Hepatic stellate cell (primary cell): ENCODE data around the gene LENG8.
A peak's percentile ranks its signal among the peaks of the same experiment; 100 is the strongest.
"Not testable (repeated sequence)": the region's sequence is repeated elsewhere in the genome, so short reads cannot be mapped to it uniquely, and the experiment has no call there.

Experiments used
- DNase-seq: peaks from one replicate; pipeline ENCODE4 v3.0.0; 2011; ENCODE audit warnings: low spot score

LENG8 gene

DNA sequence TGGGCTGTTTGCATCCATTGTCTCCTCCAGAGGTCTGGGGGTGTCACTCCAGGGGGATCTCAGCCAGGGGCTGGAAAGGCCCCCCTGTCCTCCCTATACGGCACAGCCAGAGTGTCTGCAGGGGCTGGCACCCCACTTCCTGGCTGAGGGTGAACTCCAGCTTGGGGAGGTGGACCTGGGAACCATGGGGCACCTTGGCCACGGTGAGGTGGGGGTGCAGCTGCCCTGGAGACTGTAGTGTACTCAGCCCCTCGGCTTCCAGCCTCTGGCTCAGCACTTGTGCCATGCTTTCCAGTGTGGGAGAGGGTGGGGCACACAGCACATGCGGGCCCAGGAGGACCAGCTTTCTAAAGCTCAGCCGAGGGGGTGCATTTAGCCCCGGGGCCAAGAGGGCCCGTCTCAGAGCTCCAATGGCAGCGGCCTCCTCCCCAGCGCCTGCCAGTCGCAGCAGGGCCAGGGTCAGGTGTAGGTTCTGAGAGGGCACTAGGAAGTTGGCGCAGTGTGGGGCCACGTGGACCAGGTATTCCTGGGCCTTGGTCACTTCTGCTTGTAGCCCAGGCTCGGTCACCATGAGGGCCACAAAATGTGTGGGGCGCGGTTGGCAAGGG, 13.2 kb downstream of the LENG8 start:
- DNase-seq = no peak

DNA sequence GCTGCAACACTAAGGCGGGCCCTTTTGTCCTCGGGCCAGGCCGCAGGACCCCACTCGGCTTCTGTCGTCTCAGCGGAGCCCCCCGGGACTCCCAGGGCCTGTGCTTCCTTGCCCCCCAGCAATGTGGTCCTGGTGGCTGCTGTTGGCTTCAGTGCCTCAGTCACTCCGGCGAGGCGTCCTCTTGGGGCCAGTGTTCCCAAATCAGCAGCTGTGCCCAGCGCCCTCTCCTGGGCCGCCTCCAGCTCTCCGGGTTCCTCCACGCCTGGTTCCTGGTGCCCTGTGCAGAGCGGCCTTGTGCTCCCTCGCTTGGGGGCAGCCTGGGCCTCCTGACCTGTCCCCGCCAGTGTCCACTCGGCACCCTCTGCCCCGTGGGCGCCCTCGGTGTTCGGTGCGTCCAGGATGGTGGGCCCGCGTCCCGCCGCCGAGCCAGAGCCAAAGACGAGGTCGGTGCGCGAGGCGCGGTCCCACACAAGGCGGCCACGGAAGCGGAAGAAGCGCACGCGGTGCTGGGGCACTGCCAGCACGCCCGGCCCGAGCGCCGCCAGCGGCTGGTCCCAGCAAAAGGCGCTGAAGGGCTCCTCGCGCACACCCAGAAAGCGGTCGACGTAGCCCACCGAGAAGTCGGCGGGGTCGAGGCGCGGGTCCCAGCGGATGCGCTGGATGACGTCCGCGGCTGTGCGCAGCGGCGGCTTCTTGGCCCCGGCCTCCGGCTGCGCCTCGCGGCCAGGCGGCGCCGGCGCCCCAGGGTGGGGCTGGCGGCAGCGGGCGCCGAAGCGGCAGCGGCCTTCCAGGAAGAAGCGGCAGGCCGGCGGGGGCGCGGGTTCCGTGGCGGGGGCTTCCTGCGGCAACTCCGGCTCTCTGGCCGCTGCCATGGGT, 13.9 kb downstream of the LENG8 start:
- DNase-seq = peak; percentile 57

DNA sequence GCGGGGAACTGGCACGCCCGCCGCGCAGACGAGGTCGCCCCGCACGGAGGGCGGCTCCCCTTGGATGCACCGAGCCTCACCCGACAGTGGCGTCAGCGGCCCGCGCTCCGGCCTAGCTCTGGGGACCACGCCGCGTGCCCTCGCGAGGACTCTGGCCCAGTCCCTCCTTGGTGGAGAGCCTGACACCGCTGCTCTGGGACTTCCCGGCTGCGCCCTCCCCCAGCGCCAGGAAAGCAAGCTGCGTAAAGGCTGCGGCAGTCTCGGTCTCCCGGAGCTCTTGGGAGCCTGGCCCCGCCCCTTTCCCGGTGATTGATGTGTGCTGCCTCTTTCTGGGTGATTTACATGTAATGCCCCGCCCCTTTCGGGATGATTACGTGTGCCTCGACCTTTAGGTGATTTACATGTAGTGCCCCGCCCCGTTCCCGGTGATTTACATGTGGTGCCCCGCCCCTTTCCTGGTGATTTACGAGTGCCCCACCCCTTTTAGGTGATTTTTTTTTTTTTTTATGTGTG, 14.6 kb downstream of the LENG8 start, which contains the start of gene LENG9:
LENG9 (minus strand) TSS at position 248 of the 513 bp plus-strand sequence. CDS start 252 bp downstream, outside the sequence.
- DNase-seq = peak; percentile 88

DNA sequence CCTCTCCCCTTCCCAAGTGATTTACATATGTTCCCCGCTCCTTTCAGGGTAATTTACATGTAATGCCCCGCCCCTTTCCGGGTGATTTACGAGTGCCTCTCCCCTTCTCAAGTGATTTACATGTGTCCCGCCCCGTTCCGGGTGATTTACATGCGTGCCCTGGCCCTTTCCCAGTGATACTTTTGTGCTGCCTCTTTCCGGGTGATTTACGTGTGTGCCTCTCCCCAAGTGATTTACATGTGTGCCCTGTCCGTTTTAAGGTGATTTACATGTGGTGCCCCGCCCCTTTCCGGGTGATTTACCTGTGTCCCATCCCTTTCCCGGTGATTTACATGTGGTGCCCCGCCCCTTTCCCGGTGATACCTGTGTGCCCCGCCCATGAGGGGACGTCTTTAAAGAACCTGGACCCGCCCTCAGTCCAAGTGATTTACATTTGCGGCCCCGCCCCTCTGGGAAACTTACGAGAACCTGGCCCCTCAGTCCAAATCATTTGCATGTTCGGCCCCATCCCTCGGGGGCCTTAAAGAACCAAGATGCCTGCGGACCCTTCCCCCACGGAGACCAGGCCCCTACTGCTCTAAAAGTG, 15.1 kb downstream of the LENG8 start:
- peak; percentile 50 for DNase-seq

DNA sequence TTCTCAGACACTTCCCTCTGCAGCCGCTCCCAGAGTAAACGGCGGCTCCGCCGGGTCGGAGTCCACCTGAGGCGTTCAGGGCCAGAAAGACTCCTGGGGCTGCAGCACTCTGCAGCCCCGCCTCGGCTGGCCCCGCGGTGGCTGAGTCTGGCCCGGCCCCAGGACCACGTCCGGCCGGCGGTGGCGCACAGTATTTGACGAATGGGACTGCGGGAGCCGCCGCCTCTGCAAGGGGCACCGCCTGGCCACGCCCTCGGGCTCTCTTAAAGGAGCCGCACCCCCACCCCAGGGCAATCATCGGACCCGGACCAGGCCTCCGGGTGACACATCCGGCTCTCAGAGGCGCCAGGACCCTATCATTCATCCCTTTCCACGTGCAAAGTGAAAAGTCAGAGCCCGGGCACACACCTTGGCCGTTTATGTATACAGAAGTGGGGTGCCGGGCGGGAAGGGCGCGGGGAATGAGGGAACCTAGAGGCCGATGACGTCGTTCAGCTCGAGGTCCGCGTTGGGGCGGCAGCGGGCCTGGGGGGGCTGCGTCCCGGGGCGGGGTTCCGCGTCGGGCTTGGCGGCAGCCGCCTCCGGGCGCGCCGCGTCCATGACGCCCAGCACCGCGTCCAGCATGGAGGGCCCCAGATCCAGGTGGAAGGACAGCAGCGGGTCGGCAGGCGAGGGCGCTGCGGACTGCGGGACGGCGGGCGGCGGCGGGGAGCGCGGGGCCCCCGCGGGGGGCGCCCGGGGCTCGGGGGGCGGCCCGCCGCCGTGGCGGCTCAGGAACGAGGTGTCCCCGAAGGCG, 15.8 kb downstream of the LENG8 start:
- peak; percentile 88 for DNase-seq

DNA sequence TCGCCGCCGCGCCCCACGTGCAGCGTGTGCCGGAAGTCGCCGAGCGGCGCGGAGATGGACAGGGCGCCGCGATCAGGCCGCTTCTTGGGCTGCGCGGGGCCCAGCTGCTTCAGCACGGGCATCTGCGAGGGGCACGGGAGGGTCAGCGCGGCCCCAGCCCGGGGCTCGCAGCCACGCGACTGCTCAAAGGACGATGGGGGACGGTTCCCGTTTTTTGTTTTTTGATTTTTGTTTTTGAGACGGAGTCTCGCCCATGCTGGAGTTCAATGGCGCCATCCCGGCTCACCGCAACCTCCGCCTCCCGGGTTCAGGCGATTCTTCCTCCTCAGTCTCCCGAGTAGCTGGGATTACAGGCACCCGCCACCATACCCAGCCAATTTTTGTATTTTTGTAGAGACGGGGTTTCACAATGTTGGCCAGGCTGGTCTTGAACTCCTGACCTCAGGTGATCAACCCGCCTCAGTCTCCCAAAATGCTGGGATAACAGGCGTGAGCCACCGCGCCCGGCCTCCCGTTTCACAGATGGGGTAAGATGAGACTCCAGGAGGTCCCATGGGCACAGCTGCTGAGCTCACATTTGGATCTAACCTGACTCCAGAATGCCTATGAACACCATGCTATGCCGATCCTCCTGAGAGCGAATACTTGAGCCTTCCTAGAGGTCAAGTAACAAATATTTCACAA, 16.6 kb downstream of the LENG8 start:
- no peak for DNase-seq

DNA sequence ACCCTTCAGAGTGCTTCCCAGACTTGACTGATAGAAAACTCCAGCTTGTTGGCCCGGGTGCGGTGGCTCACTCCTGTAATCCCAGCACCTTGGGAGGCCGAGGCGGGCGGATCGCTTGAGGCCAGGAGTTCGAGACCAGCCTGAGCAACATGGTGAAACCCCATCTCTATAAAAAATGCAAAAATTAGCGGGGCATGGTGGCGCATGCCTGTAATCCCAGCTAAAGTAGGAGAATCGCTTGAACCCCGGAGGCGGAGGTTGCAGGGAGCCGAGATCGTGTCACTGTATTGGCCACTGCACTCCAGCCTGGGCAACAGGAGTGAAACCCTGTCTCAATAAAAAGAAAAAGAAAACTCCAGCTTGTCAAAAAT, 17.1 kb downstream of the LENG8 start:
- DNase-seq = not testable (repeated sequence)

DNA sequence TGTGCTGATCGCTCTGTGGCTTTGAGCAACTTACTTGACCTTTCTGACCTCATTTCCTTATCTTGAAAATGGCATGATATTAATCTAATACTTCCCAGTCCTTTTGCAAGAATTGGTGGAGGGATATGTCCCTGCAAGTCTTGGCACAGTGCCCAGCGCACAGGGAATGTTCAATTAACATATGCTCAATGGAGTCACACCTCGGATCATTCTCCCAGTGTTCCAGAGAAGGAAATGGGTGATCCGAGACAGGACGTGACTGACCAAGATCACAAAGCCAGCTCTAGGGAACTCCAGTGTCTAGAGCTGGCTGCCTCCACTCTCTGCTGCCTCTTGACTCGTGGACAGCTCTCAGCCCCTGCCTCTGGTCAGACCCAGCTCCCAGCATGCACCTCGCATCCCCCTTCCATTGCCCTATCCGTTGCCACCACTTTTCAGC, 20.5 kb downstream of the LENG8 start:
- no peak for DNase-seq

DNA sequence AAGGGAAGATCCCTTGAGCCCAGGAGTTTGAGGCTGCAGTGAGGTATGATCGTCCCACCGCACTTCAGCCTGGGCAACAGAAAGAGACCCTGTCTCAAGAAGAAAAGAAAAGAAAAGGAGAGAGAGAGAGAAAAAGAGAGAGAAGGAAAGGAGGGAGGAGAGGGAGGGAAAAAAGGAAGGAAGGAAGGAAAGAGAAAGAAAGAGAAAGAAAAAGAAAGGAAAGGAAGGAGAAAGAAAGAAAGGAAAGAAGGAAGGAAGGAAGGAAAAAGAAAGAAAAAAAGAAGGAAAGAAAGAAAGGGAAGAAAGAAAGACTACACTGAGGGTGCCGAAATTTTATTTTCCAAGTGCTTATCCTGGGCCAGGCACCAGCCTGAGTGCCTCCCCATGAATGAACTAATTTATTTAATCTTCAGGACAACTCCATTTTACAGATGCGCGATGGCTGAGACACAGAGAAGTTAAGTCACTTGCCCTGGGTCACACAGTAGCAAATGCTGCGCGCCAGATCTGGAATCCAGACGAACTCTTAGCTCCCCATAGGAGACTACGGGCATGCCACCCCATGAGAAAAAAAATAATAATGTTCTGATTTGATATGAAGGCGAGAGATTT, 21.4 kb downstream of the LENG8 start:
- DNase-seq = no peak

DNA sequence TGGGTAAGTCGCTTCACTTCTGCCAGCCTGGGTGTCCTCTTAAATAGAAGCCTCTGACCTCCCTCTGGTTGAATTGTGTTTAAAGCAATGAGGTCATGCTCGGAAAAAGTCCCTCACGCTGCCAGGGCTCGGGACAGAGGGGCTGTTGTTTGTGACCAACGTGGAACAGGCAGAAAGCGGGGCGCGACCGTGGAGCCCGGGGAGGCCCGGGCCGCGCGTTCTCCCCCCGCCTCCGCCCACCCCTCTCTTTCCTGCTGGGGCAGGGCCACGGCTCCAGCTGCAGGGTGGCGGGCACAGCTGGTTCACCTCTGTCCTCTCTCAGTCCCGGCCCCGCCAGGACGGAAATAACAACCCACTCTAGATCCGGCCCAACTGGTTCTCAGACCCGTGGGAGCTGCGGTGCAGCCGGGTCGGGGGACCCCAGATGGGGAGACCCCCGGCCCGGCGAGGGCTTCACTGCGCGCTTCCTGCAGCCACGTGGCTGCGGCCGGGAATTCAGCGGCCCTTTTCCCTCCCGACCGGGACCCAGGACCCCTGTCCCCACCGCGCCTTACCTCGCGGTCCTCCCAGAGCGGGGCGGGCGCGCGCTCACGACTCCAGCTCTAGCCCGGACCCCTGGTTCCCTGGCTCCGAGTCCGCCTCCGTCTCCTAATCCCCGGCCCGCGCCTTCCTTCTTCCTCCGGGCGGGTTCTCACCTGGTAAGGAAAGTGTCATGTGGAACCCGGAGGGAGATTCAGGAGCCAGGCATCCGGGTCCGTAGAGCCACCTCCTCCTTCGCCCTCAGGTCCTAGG, 22.2 kb downstream of the LENG8 start:
- peak; percentile 55 for DNase-seq

DNA sequence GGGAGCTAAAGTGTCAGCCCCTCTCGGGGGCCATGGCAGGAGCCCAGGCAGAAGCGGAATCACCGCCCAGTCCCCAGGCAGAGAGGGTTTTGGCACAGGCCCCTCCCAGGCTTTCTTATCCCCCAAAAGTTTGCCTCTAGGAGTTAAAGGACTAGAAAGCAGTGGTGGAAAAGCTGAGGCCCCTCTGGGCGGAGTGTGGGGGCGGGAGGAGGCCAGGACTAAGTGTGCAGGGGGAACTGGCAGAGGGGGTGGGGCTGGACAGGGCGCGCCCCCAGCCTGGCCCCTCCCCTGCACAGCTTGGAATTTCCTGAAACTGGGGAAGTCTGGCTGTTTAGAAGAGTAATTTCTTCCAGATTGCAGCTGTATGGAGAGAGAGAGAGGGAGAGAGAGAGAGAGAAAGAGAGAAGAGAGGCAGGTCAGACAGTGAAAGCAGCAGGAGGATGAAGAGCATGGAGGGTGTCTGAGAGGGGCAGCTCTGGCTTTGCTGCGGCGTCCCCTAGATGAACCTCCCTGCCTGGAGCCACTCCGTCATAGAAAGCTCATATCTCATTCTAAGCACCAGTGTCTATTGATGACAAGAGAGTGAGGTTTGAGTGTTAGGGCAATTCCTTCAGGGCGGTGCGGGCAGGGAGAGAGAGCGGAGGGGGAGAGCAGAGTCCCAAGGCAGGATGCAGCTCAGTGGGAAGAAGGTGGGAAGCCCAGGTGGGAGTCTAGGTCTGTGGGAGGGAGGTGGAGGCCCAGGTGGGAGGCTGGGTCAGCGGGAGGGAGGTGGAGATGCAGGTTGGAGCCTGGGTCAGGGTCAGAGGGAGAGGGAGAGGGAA, 24.3 kb downstream of the LENG8 start, which contains the start of gene CDC42EP5:
CDC42EP5 (minus strand) TSS at position 226 of the 821 bp plus-strand sequence. CDS start 7,749 bp downstream, outside the sequence.
- DNase-seq = peak; percentile 93

DNA sequence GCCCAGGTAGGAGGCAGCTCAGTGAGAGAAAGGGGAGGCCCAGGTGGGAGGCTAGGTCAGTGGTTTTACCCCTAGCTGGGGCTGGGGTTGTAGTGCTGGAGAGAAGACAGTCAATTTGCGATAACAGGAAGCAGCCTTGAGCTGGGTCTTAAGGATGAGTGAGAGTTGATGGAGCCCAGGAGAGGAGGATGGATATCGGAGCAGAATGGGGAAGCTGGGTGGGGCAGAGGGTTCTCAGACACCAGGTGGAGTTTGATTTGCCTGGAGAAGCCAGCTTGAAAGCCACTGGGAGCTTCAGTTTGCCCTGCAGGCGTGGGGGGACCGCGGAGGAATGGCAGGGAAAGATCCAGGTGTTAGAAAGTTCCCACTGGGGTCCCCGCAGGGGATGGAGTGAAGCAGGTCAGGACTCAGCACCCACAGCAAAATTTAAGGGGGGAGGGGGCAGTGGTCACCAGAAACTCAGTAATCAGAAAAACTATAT, 24.9 kb downstream of the LENG8 start:
- DNase-seq = no peak

DNA sequence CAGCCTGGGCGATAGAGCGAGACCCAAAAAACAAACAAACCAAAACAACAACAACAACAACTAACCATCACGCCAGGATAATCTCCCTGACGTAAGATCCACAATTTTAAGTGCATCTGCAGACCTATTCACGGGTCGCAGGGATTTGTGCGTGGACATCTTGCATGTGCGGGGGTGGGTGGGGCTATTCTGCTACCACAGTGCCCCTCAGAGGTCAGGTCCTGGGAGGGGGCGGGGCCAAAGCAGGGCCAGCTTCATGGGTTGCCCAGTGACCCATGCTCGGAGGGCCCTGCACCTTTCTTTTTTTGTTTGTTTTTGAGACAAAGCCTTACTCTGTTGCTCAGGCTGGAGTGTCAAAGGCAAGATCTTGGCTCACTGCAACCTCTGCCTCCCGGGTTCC, 26.7 kb downstream of the LENG8 start:
- DNase-seq = no peak

DNA sequence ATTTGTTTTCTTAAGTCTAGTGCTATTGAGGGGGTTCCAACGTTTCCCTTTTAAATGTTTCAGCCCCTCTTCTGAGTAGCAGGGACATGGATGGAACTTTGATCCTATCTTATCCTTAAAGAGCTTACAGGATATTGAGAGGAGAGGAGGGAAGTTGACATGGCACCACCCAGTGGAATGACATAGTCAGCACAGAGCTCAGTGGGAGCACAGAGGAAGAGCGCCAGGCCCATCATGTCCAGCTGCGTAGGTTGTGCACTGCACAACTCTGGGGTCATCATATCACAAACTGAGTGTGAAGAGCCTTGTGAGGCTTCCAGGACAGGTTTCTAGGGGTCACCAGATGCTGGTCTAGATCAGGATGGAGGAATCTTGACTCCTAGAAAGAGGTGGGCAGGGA, 28.7 kb downstream of the LENG8 start:
- DNase-seq = no peak

DNA sequence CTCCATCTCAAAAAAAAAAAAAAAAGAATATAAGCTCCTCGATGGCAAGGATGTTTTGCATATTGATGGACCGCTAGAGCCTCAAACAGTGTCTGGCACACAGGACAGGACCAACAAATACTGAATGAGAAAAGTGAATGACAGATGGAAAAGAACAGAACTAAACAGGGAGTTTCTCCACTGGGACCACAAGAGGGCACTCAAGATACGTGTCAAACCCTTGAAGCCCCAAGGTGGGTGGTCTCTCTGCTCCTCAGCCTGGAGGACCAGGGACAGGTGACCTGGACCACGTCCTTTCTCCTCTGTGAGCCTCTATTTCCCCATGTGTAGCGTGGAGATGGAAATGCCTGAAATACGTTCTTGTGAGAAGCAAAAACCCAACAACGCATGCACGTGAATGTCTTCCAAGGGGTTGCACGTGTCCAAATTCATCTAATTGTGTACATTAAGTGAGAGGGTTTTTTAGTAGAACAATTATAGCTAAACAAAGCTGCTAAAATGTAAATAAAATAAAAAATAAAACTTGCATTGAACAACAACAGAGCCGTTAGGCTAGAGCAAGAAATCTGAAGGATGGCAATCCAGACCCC, 29.8 kb downstream of the LENG8 start:
- peak; percentile 43 for DNase-seq

DNA sequence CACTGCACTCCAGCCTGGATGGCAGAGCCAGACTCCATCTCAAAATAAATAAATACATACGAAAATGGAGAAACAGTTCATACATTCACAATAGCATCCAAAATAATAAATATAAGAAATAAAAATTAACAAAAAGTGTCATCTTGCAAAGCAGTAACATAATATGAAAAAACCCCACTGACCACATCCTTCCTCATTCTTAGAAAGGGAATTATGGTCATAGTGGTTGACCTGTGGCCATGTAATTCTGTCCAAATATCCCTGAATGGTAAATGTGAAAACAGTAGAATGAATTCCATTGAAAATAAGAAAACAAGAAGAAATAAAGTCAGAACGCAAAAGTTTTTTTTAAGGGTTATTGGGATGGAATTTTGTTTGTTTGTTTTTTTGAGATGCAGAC, 31.1 kb downstream of the LENG8 start:
- DNase-seq = no peak

DNA sequence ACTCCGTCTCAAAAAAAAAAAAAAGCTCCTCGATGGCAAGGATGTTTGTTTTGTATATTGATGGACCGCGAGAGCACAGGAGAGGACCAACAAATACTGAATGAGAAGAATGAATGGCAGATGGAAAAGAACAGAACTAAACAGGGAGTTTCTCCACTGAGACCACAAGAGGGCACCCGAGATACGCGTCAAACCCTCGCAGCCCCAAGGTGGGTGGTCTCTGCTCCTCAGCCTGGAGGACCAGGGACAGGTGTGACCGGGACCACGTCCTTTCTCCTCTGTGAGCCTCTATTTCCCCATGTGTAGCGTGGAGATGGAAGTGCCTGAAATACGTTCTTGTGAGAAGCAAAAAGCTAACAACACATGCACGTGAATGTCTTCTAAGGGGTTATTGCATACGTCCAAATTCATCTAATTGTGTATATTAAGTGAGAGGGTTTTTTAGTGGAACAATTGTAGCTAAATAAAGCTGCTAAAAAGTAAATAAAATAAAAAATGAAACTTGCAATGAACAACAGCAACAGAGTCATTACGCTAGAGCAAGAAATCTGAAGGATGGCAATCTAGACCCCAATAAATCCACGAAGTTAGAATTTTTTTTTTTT, 32.4 kb downstream of the LENG8 start:
- no peak for DNase-seq

DNA sequence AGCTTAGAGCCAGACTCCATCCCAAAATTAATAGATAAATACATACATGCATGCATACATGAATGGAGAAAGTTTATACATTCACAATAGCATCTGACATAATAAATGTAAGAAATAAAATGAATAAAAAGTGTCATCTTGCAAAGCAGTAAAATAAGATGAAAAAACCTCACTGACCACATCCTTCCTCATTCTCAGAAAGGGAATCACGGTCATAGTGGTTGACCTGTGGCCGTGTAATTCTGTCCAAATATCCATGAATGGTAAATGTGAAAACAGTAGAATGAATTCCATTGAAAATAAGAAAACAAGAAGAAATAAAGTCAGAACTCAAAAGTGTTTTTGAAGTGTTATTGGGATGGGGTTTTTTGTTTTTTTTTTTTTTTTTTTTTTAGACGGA, 33.9 kb downstream of the LENG8 start:
- DNase-seq = no peak
